Hepatocyte (in vitro differentiated cells): ENCODE measurements around the gene TOP1.

Source experiments
- EZH2 ChIP-seq: fragments of 200-600 bp; sonication (generic); IDR thresholded peaks from 2 replicates; pipeline ENCODE4 v1.6.1; 2016; ENCODE audit warnings: antibody characterized with exemption, mild to moderate bottlenecking, borderline replicate concordance
- TF ChIP-seq, protein P1 (sequence below): fragments of 200-600 bp; sonication (generic); IDR thresholded peaks from 2 replicates; pipeline ENCODE4 v1.5.1; 2016; ENCODE audit warnings: antibody characterized with exemption, mild to moderate bottlenecking; ENCODE audit not compliant: poor library complexity

DNA sequence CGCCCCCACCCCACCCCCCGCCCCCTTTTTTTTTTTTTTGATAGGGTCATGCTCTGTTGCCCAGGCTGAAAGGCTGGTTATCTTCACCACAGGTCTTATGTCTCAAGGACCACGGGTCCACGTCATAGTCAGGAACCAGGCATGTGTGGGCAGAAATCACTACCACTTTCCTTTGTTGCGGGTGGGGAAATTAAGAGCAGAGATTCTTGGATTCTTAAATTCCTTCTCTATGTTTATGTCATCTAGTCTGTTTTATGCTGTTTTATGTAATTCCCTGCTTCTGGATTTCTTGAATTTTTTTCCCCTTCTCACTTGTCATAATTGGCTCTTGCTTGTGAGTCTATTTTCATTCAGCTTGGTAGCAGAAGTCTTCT lies 82.9 kb downstream of the TOP1 start:
- TF ChIP-seq, protein P1, sequence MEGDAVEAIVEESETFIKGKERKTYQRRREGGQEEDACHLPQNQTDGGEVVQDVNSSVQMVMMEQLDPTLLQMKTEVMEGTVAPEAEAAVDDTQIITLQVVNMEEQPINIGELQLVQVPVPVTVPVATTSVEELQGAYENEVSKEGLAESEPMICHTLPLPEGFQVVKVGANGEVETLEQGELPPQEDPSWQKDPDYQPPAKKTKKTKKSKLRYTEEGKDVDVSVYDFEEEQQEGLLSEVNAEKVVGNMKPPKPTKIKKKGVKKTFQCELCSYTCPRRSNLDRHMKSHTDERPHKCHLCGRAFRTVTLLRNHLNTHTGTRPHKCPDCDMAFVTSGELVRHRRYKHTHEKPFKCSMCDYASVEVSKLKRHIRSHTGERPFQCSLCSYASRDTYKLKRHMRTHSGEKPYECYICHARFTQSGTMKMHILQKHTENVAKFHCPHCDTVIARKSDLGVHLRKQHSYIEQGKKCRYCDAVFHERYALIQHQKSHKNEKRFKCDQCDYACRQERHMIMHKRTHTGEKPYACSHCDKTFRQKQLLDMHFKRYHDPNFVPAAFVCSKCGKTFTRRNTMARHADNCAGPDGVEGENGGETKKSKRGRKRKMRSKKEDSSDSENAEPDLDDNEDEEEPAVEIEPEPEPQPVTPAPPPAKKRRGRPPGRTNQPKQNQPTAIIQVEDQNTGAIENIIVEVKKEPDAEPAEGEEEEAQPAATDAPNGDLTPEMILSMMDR = no peak
- TF ChIP-seq EZH2 = no peak
